HG03439 (cell line): ENCODE measurements around the gene TBL1XR1.

ENCODE experiments used
- ATAC-seq: cut with Tn5 transposase; IDR thresholded peaks from one replicate; pipeline ENCODE4 v1.9.1; 2021; ENCODE audit warnings: mild to moderate bottlenecking, moderate library complexity; ENCODE audit not compliant: unreplicated experiment

The TBL1XR1 gene

DNA sequence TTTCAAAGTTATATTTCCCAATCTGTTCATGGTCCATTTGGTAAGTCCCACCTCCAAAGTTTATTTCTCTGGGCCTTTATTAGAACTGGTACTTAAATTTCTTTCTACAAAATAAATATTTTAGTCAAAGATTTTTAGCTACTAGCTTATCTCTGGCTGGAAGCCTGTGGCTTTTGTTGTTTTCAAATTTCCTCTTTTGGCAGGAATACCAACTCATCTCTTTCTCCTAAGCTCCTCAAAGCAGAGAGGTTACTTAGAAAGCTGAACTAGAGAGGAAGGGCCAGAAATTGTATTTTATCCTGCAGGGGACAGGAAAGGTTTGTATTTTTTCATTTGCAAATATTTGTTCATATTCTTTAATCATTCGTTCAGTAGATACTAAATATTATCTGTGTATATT, 227.8 kb downstream of the TBL1XR1 start:
- no peak for ATAC-seq
